ENCODE measurements around the gene LTBP1.

DNA sequence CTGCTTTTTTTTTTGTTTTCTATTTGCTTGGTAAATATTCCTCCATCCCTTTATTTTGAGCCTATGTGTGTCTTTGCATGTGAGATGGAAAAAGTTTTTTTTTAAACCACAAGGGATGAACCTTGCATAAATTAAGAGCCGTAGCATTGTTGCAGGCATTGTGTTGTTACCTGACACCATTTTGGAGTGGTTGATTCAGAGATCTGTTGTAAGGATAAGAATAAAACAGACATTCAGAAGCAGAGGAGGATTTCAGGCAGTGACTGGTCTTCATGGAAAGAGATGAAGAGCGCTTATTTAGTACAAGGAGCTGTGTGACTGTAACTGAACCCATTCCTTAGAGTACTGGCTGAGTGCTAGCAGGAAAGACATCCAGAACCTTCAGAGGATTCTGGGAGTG, 101.2 kb downstream of the LTBP1 start:
- TF ChIP-seq POLR2A (IDR thresholded peaks at IDR 0.05; ENCODE audit: low read depth, low read length): no peak
- TF ChIP-seq TAF1 (IDR thresholded peaks at IDR 0.05; ENCODE audit: borderline replicate concordance, low read depth, low read length): no peak
- TF ChIP-seq POLR2AphosphoS5 (IDR thresholded peaks at IDR 0.05; ENCODE audit: low read depth, low read length): no peak

Measured in GM12892 (cell line).